Measurements from ENCODE around the gene TMEM63C.

The TMEM63C gene

DNA sequence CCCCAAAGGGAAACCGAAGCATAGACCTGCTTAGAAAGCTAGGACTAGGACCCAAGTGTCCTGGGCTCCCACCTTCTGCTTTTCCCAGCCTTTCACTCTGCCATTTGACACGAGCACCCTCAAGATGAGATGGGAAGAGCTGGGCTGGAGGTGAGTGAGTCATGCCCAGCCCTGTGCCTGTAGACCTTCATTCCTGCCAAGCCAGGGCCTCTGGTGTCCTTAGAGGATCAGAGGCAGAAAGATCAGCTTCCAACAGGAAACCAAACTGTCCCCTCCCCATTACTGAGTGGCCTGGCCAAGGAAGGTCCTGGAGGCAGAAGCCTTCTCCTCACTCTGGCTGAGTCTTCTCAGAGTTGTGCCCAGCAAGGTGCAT is 3.5 kb downstream of the TMEM63C start (continued):
- TF ChIP-seq ZNF404 (tag by site-specific recombination; IDR thresholded peaks at IDR 0.05) (no peak), SCRT1 (tag by site-specific recombination; IDR thresholded peaks at IDR 0.05; ENCODE audit: borderline replicate concordance) (no peak), ZNF175 (tag by site-specific recombination; IDR thresholded peaks at IDR 0.05) (no peak), ZFHX2 (tag by site-specific recombination; conservative IDR thresholded peaks at IDR 0.05) (no peak), BCL11B (tag by site-specific recombination; IDR thresholded peaks at IDR 0.05; ENCODE audit: low read depth) (no peak), ZNF670 (tag by site-specific recombination; IDR thresholded peaks at IDR 0.05; ENCODE audit: low read depth) (no peak)
- TF ChIP-seq, protein P1, sequence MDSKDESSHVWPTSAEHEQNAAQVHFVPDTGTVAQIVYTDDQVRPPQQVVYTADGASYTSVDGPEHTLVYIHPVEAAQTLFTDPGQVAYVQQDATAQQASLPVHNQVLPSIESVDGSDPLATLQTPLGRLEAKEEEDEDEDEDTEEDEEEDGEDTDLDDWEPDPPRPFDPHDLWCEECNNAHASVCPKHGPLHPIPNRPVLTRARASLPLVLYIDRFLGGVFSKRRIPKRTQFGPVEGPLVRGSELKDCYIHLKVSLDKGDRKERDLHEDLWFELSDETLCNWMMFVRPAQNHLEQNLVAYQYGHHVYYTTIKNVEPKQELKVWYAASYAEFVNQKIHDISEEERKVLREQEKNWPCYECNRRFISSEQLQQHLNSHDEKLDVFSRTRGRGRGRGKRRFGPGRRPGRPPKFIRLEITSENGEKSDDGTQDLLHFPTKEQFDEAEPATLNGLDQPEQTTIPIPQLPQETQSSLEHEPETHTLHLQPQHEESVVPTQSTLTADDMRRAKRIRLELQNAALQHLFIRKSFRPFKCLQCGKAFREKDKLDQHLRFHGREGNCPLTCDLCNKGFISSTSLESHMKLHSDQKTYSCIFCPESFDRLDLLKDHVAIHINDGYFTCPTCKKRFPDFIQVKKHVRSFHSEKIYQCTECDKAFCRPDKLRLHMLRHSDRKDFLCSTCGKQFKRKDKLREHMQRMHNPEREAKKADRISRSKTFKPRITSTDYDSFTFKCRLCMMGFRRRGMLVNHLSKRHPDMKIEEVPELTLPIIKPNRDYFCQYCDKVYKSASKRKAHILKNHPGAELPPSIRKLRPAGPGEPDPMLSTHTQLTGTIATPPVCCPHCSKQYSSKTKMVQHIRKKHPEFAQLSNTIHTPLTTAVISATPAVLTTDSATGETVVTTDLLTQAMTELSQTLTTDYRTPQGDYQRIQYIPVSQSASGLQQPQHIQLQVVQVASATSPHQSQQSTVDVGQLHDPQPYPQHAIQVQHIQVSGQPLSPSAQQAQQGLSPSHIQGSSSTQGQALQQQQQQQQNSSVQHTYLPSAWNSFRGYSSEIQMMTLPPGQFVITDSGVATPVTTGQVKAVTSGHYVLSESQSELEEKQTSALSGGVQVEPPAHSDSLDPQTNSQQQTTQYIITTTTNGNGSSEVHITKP (tag by site-specific recombination; IDR thresholded peaks at IDR 0.05): no peak

DNA sequence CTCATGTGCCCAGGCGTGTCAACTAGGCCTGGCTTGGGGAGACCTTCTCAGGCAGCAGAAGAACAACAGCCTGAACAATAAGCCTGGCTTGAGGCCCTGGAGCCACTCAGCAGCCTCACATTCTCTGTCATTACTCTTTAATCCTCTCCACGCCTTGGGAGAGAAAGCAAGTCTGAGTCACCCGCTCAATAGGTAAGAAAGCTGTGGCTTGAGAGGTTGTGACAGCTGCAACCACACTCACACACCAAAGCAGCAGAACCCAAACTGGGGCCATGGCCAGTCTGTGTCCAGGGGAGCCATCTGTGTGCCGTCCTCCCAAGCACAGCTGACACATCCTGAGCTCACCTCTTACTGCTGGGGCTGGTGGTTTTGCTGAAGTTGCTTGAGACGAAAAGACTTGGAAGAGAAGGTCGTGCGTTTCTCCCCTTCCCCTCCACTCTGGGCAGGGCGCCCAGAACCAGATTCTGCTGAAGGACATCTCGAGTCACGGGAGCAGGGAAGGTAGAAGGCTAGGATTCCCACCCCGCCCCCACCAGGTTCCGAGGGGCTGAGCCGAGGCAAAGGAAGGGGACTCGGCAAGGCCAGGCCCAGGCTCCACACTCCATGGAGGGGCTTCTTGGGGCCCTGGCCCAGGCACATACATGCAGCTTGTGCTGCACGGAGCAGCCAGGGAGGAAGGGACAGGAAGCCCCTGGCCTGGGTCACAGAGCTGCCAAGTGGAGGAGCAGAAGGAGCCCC is 5.5 kb downstream of the TMEM63C start:
- TF ChIP-seq, protein P2, sequence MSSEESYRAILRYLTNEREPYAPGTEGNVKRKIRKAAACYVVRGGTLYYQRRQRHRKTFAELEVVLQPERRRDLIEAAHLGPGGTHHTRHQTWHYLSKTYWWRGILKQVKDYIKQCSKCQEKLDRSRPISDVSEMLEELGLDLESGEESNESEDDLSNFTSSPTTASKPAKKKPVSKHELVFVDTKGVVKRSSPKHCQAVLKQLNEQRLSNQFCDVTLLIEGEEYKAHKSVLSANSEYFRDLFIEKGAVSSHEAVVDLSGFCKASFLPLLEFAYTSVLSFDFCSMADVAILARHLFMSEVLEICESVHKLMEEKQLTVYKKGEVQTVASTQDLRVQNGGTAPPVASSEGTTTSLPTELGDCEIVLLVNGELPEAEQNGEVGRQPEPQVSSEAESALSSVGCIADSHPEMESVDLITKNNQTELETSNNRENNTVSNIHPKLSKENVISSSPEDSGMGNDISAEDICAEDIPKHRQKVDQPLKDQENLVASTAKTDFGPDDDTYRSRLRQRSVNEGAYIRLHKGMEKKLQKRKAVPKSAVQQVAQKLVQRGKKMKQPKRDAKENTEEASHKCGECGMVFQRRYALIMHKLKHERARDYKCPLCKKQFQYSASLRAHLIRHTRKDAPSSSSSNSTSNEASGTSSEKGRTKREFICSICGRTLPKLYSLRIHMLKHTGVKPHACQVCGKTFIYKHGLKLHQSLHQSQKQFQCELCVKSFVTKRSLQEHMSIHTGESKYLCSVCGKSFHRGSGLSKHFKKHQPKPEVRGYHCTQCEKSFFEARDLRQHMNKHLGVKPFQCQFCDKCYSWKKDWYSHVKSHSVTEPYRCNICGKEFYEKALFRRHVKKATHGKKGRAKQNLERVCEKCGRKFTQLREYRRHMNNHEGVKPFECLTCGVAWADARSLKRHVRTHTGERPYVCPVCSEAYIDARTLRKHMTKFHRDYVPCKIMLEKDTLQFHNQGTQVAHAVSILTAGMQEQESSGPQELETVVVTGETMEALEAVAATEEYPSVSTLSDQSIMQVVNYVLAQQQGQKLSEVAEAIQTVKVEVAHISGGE (tag by site-specific recombination; conservative IDR thresholded peaks at IDR 0.05; ENCODE audit: low read depth): no peak
- TF ChIP-seq ZNF248 (tag by site-specific recombination; IDR thresholded peaks at IDR 0.05): no peak
- TF ChIP-seq, protein P3, sequence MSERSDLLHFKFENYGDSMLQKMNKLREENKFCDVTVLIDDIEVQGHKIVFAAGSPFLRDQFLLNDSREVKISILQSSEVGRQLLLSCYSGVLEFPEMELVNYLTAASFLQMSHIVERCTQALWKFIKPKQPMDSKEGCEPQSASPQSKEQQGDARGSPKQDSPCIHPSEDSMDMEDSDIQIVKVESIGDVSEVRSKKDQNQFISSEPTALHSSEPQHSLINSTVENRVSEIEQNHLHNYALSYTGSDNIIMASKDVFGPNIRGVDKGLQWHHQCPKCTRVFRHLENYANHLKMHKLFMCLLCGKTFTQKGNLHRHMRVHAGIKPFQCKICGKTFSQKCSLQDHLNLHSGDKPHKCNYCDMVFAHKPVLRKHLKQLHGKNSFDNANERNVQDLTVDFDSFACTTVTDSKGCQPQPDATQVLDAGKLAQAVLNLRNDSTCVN (tag by site-specific recombination; optimal IDR thresholded peaks at IDR 0.05): no peak
- TF ChIP-seq PRDM1 (tag by site-specific recombination; IDR thresholded peaks at IDR 0.05): peak; percentile 77
- 0 out of 2 replicates have a peak, but pooled peaks have one; percentile 28 for TF ChIP-seq ZBTB17 (tag by site-specific recombination; IDR thresholded peaks at IDR 0.05)
- TF ChIP-seq GLIS1 (tag by site-specific recombination; IDR thresholded peaks at IDR 0.05): peak; percentile 21; the same call in 1 of the 2 replicates
- H3K27ac ChIP-seq (ENCODE audit: extremely low read depth, low read depth, low read length): no peak overlapping the region
- no peaks in the 10 kb centered on the region for H3K9me3 ChIP-seq (ENCODE audit: control insufficient read depth, insufficient read depth, low read depth, low read length)
- ChIA-PET POLR2A (no interaction called here), CTCF (interaction anchor here (0.9 to 3.2 kb wide), 2 partner anchors 12 to 87 kb away, joined by 3 to 10 read pairs; no protein-coding TSS in a partner anchor)
- H3K36me3 ChIP-seq (ENCODE audit: control insufficient read depth in 2 of 2, insufficient read depth in 1 of 2, low read length in 2 of 2): no peaks in the 10 kb centered on the region
- peaks cover 7% of the 10 kb centered on the region; the same call in 1 of the 2 replicates for H3K4me1 ChIP-seq (ENCODE audit: control insufficient read depth, insufficient read depth, low read length)
- H3K4me3 ChIP-seq (ENCODE audit: low read depth, low read length): no peak overlapping the region

DNA sequence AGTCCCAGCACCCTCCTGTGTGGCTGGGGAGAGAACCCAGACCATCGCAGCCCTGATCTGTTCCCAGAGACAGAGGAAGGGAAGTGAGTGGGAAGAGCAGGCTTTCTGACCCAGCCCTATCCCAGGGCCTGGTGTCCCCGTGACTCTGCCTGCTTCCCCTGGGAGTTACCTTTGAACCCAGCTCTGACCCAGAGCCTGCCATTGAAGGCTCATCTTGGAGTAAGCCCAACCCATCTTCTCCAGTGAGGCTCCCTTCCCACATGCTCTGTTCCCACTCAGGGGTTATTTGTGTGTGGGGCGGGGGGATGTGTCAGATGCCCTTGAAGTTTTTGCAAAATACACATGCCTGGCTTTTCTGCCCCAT is 6.0 kb downstream of the TMEM63C start:
- Histone ChIP-seq H3K36me3 (ENCODE audit: control insufficient read depth in 2 of 2, insufficient read depth in 1 of 2, low read length in 2 of 2) (no peaks in the 10 kb centered on the region), H3K27ac (ENCODE audit: extremely low read depth, low read depth, low read length) (no peak overlapping the region), H3K4me1 (ENCODE audit: control insufficient read depth, insufficient read depth, low read length) (peaks cover 4% of the 10 kb centered on the region; the same call in 1 of the 2 replicates), H3K4me3 (ENCODE audit: low read depth, low read length) (no peak overlapping the region), H3K9me3 (ENCODE audit: control insufficient read depth, insufficient read depth, low read depth, low read length) (no peaks in the 10 kb centered on the region)
- CTCF ChIA-PET: interaction anchor here (0.9 to 3.2 kb wide), 2 partner anchors 12 to 86 kb away, joined by 3 to 10 read pairs; no protein-coding TSS in a partner anchor
- TF ChIP-seq ZNF660 (tag by site-specific recombination; IDR thresholded peaks at IDR 0.05) (no peak), ZNF2 (tag by site-specific recombination; IDR thresholded peaks at IDR 0.05) (no peak), ZNF514 (tag by site-specific recombination; IDR thresholded peaks at IDR 0.05) (no peak), ZBTB21 (tag by site-specific recombination; IDR thresholded peaks at IDR 0.05) (no peak), IKZF3 (tag by site-specific recombination; IDR thresholded peaks at IDR 0.05) (no peak), ZFHX2 (tag by site-specific recombination; conservative IDR thresholded peaks at IDR 0.05) (no peak), OVOL3 (tag by site-specific recombination; IDR thresholded peaks at IDR 0.05) (no peak), ZFP37 (tag by site-specific recombination; IDR thresholded peaks at IDR 0.05) (no peak)
- POLR2A ChIA-PET: no interaction called here
